OCI-LY7 (cell line): Measurements from ENCODE around the gene PRKD1. TPM values are rescaled to one million over a fixed set of nuclear protein-coding genes. Genes with fewer than 3 reads are reported as not detected.

Experiments used
- BruUV-seq: library from RNA; stranded (reverse); fragments of 400-500 nt; replicated peaks from 2 replicates; lab custom pipeline; 2021; lab: Mats Ljungman, UMichigan
- CTCF ChIA-PET: fragments of 300-600 bp; sonication (Branson Sonifier 250); formaldehyde crosslinking; loops from one replicate; lab custom pipeline; 2022; ENCODE audit warnings: antibody characterized with exemption; ENCODE audit not compliant: unreplicated experiment; lab: Charles Lee
- POLR2A ChIA-PET: fragments of 300-600 bp; sonication (Branson Sonifier 250); formaldehyde crosslinking; loops from one replicate; lab custom pipeline; 2022; ENCODE audit warnings: antibody characterized with exemption; lab: Charles Lee
- DNase-seq: peaks from one replicate; pipeline ENCODE4 v3.0.0-alpha.2; 2015; ENCODE audit warnings: low spot score
- H2AFZ ChIP-seq: fragments of 200-600 bp; sonication (generic), shearing (Covaris generic); 2 replicates; pipeline ENCODE4 v1.6.1; 2014; ENCODE audit warnings: mild to moderate bottlenecking, antibody characterized with exemption, low read length, moderate library complexity
- H3K27ac ChIP-seq: fragments of 200-600 bp; sonication (generic); 2 replicates; pipeline ENCODE4 v1.5.1; 2014; ENCODE audit warnings: mixed run types, low read depth, mild to moderate bottlenecking, moderate library complexity, low read length, inconsistent platforms; ENCODE audit not compliant: poor library complexity, severe bottlenecking
- H3K36me3 ChIP-seq: fragments of 200-600 bp; sonication (generic); 2 replicates; pipeline ENCODE4 v1.6.1; 2014; ENCODE audit warnings: mild to moderate bottlenecking, antibody characterized with exemption, low read length, moderate library complexity, mixed read lengths; ENCODE audit not compliant: insufficient read depth
- H3K4me1 ChIP-seq: fragments of 200-600 bp; sonication (generic); 2 replicates; pipeline ENCODE4 v1.5.1; 2014; ENCODE audit warnings: mild to moderate bottlenecking, low read length; ENCODE audit not compliant: insufficient read depth, poor library complexity, severe bottlenecking
- H3K4me2 ChIP-seq: fragments of 200-600 bp; sonication (generic); 2 replicates; pipeline ENCODE4 v1.6.1; 2014; ENCODE audit warnings: mild to moderate bottlenecking, low read length
- H3K4me3 ChIP-seq: fragments of 200-600 bp; sonication (generic); 2 replicates; pipeline ENCODE4 v1.5.1; 2014; ENCODE audit warnings: mild to moderate bottlenecking, low read depth, low read length; ENCODE audit not compliant: poor library complexity, severe bottlenecking
- H3K79me2 ChIP-seq: fragments of 200-600 bp; sonication (generic); 2 replicates; pipeline ENCODE4 v1.6.1; 2016; ENCODE audit warnings: low read depth, mild to moderate bottlenecking, low read length, moderate library complexity, mixed read lengths; ENCODE audit not compliant: insufficient read depth
- H3K9me2 ChIP-seq: fragments of 200-600 bp; sonication (generic); 2 replicates; pipeline ENCODE4 v1.6.1; 2016; ENCODE audit warnings: mild to moderate bottlenecking, low read length, mixed read lengths; ENCODE audit not compliant: insufficient read depth
- H3K9me3 ChIP-seq: fragments of 200-600 bp; sonication (generic); 2 replicates; pipeline ENCODE4 v1.6.1; 2014; ENCODE audit warnings: mild to moderate bottlenecking, mixed run types, low read length, mixed read lengths
- H4K20me1 ChIP-seq: fragments of 200-600 bp; sonication (generic); 2 replicates; pipeline ENCODE4 v1.6.1; 2014; ENCODE audit warnings: mild to moderate bottlenecking, antibody characterized with exemption, low read length, moderate library complexity, mixed read lengths; ENCODE audit not compliant: insufficient read depth
- EZH2phosphoT487 ChIP-seq: fragments of 200-600 bp; sonication (generic); IDR thresholded peaks from 2 replicates; pipeline ENCODE4 v1.6.1; 2018; ENCODE audit warnings: low read depth, borderline replicate concordance, mild to moderate bottlenecking, mixed run types, antibody characterized with exemption, low read length, moderate library complexity, mixed read lengths
- intact Hi-C: fragments of 100-400 bp; cut with micrococcal nuclease; formaldehyde crosslinking; loops from one replicate; pipeline ENCODE4 v1.10.0; 2022; ENCODE audit not compliant: unreplicated experiment
- total RNA-seq, 2 experiments: library from RNA; depleted of rRNA in 1 of 2; stranded (reverse); fragments of >200 nt in 1 of 2; shearing (Covaris generic) in 1 of 2; gene quantifications; 2 replicates each; pipeline ENCODE4 v1.2.3, GENCODE V29; 2014 to 2022
- TF ChIP-seq, protein P1 (sequence below): fragments of 200-600 bp; sonication (generic); conservative IDR thresholded peaks from 2 replicates; pipeline ENCODE4 v1.5.1; 2014; ENCODE audit warnings: mild to moderate bottlenecking, antibody characterized with exemption, low read length, moderate library complexity, mixed read lengths

Gene PRKD1
- total RNA-seq, 2 experiments from 2014 or later = not detected

DNA sequence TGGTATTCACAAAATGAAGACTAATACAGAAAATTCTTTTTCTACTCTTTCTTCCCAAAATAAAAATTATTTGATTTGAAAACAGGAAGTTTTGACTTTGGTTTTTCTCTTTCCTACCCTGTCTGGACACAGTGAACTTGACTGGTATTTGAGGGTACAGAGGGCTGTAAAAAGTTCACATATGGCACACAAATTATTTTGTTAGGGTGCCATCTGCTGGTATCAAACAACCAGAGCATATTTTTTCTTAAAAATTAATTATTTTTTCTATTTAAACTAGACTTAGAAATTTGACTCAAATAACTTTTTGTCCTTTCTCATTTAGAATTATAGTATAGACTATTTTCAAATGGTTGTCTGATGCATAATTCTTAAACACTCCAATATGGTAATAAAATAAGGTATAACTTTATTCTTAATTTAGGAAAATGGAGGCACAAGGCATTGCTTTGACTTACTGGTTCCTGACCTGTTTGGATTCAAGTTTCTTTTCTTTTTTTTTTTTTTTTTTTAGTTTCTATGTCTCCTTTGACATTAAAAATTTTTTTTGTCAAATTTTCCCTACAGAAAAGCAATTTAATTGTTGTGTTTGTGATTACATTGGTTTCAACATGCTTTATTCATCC, 390.6 kb downstream of the PRKD1 start:
- H3K4me3 ChIP-seq = no peak overlapping the region
- intact Hi-C loops = loop anchor here (2.0 kb wide), 1 partner anchor 782 kb away; no protein-coding TSS in a partner anchor
- BruUV-seq = no TSS peak
- no peaks in the 10 kb centered on the region for H3K36me3 ChIP-seq
- TF ChIP-seq, protein P1, sequence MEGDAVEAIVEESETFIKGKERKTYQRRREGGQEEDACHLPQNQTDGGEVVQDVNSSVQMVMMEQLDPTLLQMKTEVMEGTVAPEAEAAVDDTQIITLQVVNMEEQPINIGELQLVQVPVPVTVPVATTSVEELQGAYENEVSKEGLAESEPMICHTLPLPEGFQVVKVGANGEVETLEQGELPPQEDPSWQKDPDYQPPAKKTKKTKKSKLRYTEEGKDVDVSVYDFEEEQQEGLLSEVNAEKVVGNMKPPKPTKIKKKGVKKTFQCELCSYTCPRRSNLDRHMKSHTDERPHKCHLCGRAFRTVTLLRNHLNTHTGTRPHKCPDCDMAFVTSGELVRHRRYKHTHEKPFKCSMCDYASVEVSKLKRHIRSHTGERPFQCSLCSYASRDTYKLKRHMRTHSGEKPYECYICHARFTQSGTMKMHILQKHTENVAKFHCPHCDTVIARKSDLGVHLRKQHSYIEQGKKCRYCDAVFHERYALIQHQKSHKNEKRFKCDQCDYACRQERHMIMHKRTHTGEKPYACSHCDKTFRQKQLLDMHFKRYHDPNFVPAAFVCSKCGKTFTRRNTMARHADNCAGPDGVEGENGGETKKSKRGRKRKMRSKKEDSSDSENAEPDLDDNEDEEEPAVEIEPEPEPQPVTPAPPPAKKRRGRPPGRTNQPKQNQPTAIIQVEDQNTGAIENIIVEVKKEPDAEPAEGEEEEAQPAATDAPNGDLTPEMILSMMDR = peak; percentile 77
- no peak for TF ChIP-seq EZH2phosphoT487
- no peaks in the 10 kb centered on the region for H3K79me2 ChIP-seq
- no peak overlapping the region for H3K27ac ChIP-seq
- H2AFZ ChIP-seq = no peak overlapping the region
- H3K9me2 ChIP-seq = no peaks in the 10 kb centered on the region
- H4K20me1 ChIP-seq = no peaks in the 10 kb centered on the region
- DNase-seq = peak; percentile 3
- no peak overlapping the region for H3K4me2 ChIP-seq
- CTCF ChIA-PET = no interaction called here
- H3K9me3 ChIP-seq = no peaks in the 10 kb centered on the region
- POLR2A ChIA-PET = no interaction called here
- no peaks in the 10 kb centered on the region for H3K4me1 ChIP-seq

DNA sequence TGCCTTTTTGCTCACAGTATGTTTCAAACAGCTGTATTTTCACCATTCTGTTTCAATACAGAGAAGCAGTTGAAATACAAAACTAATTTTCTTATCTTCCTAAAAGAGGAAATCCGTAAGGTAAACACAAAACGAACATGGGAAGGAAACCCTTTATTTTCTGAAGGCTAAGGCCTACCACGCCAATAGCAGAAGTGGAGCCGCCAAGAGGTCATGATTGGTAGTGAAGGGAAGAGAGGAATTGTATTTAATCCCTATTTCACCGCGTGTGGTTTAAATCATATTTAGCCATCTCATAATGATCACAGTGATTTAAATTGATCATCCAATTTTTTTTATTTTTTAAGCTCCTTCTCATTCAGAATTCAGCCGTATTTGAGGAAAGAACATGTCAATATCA, 398.2 kb downstream of the PRKD1 start:
- Histone ChIP-seq H3K27ac (no peak overlapping the region), H3K4me2 (no peak overlapping the region), H2AFZ (no peak overlapping the region), H3K9me3 (no peaks in the 10 kb centered on the region), H3K4me1 (no peaks in the 10 kb centered on the region), H3K79me2 (no peaks in the 10 kb centered on the region), H3K9me2 (no peaks in the 10 kb centered on the region), H4K20me1 (no peaks in the 10 kb centered on the region), H3K36me3 (no peaks in the 10 kb centered on the region), H3K4me3 (no peak overlapping the region)
- CTCF ChIA-PET = no interaction called here
- intact Hi-C loops = no loop called here
- no peak for DNase-seq
- POLR2A ChIA-PET = no interaction called here
- TF ChIP-seq, protein P1 = peak; percentile 63
- no peak for TF ChIP-seq EZH2phosphoT487
- BruUV-seq = no TSS peak

DNA sequence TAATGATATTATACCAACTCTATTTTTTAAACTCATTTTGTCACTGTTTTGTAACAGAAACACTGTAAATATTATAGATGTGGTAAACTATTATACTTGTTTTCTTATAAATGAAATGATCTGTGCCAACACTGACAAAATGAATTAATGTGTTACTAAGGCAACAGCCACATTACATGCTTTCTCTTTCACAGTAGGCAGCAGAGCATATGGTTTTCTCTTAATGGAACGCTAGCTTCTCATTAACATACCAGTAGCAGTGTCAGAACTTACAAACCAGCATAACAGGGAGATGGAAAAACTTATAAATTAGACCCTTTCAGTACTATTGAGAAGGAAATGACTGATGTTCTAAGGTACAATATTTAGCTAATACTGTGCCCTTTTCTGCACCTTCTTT, 398.8 kb downstream of the PRKD1 start:
- Histone ChIP-seq H3K4me1 (no peaks in the 10 kb centered on the region), H3K79me2 (no peaks in the 10 kb centered on the region), H4K20me1 (no peaks in the 10 kb centered on the region), H3K9me2 (no peaks in the 10 kb centered on the region), H3K4me3 (no peak overlapping the region), H2AFZ (no peak overlapping the region), H3K9me3 (no peaks in the 10 kb centered on the region), H3K27ac (no peak overlapping the region), H3K36me3 (no peaks in the 10 kb centered on the region), H3K4me2 (no peak overlapping the region)
- intact Hi-C loops = no loop called here
- ChIA-PET POLR2A (no interaction called here), CTCF (no interaction called here)
- no TSS peak for BruUV-seq
- DNase-seq = no peak
- TF ChIP-seq, protein P1 = no peak
- TF ChIP-seq EZH2phosphoT487 = no peak
